ENCODE measurements around the gene MAP3K3.

MAP3K3 gene

DNA sequence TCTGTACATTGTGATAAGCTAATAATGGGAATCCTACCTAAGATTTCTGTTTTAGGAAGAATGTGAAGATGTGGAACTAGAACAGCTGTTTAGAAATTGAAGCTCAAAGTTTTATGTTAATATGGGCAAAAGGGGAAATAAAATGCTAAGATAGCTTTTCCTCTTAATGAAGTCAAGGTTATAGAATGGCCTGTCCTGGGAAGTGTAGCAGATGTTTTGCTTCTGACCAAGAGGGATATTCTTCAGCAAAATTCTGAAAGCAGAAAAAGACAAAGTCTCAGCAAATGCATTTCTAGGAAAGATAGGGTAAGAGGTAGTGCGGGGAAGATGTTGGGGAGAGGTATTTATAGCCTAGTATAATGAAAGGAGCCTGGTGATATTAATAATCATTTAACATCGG, 13.1 kb downstream of the MAP3K3 start:
- H3K9me3 ChIP-seq (ENCODE audit: control insufficient read depth, low read length), result no peaks in the 10 kb centered on the region
- H3K4me1 ChIP-seq (ENCODE audit: control insufficient read depth, insufficient read depth, low read length, poor library complexity, severe bottlenecking), result peaks cover 19% of the 10 kb centered on the region

DNA sequence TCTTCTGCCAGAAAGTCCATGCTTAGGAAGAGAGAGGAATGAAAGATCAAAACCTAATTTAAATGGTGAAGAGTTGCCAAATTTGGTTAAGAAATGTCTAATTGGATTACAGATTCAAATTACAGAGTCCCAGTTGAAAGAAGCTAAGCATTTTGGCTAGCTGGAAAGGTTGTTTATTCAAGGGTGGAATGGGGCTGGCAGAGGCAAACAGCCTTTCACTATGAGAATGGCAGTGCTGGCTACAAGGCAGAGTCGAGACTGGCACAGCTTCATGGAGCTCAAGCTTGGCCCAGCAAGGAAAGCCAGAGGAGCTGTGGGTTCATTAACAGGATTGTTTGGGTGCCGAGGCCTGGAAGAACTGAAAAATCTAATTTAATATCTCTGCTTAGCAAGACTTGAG, 13.6 kb downstream of the MAP3K3 start:
- Histone ChIP-seq H3K36me3 (ENCODE audit: control insufficient read depth, insufficient read depth, low read length) (peaks cover 57% of the 10 kb centered on the region), H3K9me3 (ENCODE audit: control insufficient read depth, low read length) (no peaks in the 10 kb centered on the region), H3K4me3 (ENCODE audit: extremely low read depth, insufficient read depth, low read length, poor library complexity, severe bottlenecking) (no peak overlapping the region), H3K4me1 (ENCODE audit: control insufficient read depth, insufficient read depth, low read length, poor library complexity, severe bottlenecking) (peaks cover 19% of the 10 kb centered on the region), H3K27ac (ENCODE audit: low read depth, low read length, severe bottlenecking) (no peak overlapping the region)
- 90 to 92% methylated on average over 1 of the region's 2 CpGs for WGBS, 2 experiments (ENCODE audit: insufficient coverage in 2 of 2)

More for the DNA sequence above, 13.1 kb downstream of the MAP3K3 start:
- Histone ChIP-seq H3K27ac (ENCODE audit: low read depth, low read length, severe bottlenecking) (no peak overlapping the region), H3K4me3 (ENCODE audit: extremely low read depth, insufficient read depth, low read length, poor library complexity, severe bottlenecking) (no peak overlapping the region), H3K36me3 (ENCODE audit: control insufficient read depth, insufficient read depth, low read length) (peaks cover 54% of the 10 kb centered on the region)
- WGBS, 2 experiments (ENCODE audit: insufficient coverage in 2 of 2), result no CpG with 5 or more reads among the region's 2 CpGs

DNA sequence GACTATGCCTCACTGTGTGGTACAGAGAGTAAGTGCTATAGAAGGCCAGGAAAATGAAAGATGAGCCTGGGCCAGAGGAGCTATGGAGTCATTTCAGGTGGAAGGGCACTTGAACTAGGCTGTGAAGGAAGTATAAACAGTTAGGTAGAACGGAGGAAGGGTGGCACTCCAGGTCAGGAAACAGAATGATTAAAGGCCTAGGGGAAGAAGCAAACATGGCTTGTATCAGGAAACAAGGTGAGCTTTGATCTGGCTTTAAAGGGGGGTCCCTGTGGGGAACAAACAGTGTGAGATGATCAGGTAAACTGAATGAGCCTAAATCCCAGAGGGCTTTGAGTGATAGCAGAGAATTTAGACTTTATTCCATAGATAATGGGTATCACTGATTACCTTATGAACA, 16.9 kb downstream of the MAP3K3 start:
- Histone ChIP-seq H3K4me3 (ENCODE audit: extremely low read depth, insufficient read depth, low read length, poor library complexity, severe bottlenecking) (no peak overlapping the region), H3K27ac (ENCODE audit: low read depth, low read length, severe bottlenecking) (no peak overlapping the region), H3K4me1 (ENCODE audit: control insufficient read depth, insufficient read depth, low read length, poor library complexity, severe bottlenecking) (peaks cover 17% of the 10 kb centered on the region), H3K9me3 (ENCODE audit: control insufficient read depth, low read length) (no peaks in the 10 kb centered on the region), H3K36me3 (ENCODE audit: control insufficient read depth, insufficient read depth, low read length) (peaks cover 61% of the 10 kb centered on the region)
- 67 to 80% methylated on average over 1 of the region's 1 CpG for WGBS, 2 experiments (ENCODE audit: insufficient coverage in 2 of 2)

DNA sequence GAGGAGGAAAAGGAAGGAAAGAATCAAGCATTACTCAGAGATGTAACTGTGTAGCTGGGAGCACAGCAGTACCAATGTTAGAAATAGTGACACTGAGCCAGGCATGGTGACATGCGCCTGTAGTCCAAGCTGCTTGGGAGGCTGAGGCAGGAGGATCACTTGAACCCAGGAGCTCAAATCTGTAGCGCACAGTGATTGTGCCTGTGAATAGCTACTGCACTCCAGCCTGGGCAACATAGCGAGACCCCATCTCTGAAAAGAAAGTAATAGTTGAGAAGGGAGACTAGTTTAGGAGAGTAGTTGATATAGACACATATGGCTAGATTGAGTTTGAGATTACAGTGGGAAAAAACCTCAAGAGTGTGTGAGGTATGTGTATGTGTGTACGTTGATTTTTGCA, 17.8 kb downstream of the MAP3K3 start:
- H3K27ac ChIP-seq (ENCODE audit: low read depth, low read length, severe bottlenecking), result no peak overlapping the region
- WGBS, 2 experiments (ENCODE audit: insufficient coverage in 2 of 2), result 97 to 100% methylated on average over 3 of the region's 4 CpGs

DNA sequence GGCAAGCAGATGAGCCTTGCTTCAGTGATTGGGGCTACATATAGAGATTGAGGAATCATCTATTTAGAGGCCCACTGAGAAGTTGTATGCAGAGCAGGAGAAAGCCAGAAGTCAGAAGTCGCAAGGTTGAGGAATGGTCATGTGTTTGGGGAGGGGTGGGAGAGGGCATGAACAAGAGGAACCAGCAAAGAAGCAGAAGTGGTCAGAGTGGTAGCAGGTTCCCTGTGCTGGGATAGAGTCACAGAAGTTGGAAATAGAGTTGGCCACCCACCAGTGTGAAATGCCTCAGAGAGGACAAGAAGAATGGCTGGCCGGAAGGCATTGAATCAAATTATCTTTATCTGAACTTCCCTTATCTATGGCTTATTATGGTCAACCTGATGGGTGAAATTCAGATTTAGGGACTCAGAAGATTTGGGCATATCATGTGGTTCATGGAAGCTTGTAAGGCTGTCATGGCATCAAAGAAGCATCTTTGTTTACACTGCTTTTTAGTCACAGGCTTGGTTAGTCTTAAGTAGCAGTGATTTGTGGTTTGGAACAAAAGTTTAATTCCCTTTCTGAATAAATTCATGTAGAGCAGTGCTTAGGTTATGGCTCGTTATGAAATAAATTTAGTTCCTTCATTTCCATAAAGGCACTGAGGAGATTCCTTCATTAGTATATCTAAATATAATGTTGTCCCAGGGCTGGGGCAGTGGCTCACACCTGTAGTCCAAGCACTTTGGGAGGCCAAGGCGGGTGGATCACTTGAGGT, 19.7 kb downstream of the MAP3K3 start:
- H3K36me3 ChIP-seq (ENCODE audit: control insufficient read depth, insufficient read depth, low read length), result peaks cover 54% of the 10 kb centered on the region
- H3K27ac ChIP-seq (ENCODE audit: low read depth, low read length, severe bottlenecking), result no peak overlapping the region
- 92 to 100% methylated on average over 2 of the region's 4 CpGs for whole genome bisulfite sequencing, 2 experiments (ENCODE audit: insufficient coverage in 2 of 2)
- H3K4me1 ChIP-seq (ENCODE audit: control insufficient read depth, insufficient read depth, low read length, poor library complexity, severe bottlenecking), result peaks cover 18% of the 10 kb centered on the region
- no peak overlapping the region for H3K4me3 ChIP-seq (ENCODE audit: extremely low read depth, insufficient read depth, low read length, poor library complexity, severe bottlenecking)
- H3K9me3 ChIP-seq (ENCODE audit: control insufficient read depth, low read length), result no peaks in the 10 kb centered on the region

More for the DNA sequence above, 17.8 kb downstream of the MAP3K3 start:
- H3K4me3 ChIP-seq (ENCODE audit: extremely low read depth, insufficient read depth, low read length, poor library complexity, severe bottlenecking), result no peak overlapping the region
- no peaks in the 10 kb centered on the region for H3K9me3 ChIP-seq (ENCODE audit: control insufficient read depth, low read length)
- peaks cover 59% of the 10 kb centered on the region for H3K36me3 ChIP-seq (ENCODE audit: control insufficient read depth, insufficient read depth, low read length)
- H3K4me1 ChIP-seq (ENCODE audit: control insufficient read depth, insufficient read depth, low read length, poor library complexity, severe bottlenecking), result peaks cover 8% of the 10 kb centered on the region

DNA sequence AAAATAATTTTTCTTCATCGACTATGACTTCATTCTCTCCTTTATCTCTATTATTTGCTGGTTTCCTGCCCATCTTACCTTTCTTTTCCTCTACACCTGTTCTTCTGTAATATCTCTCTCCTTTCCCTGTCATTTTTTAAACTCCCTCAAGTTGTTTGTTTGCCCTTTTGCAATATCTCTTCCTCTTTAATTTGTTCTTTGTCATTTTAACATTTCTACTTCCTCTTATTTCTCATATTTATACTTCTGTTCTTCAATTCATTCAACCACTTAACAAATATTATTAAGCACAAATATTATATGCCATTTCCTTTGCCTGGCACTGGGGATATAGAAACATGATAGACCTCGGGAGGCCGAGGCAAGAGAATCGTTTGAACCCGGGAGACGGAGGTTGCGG, 22.6 kb downstream of the MAP3K3 start:
- Histone ChIP-seq H3K36me3 (ENCODE audit: control insufficient read depth, insufficient read depth, low read length) (peaks cover 55% of the 10 kb centered on the region), H3K4me3 (ENCODE audit: extremely low read depth, insufficient read depth, low read length, poor library complexity, severe bottlenecking) (no peak overlapping the region), H3K9me3 (ENCODE audit: control insufficient read depth, low read length) (no peaks in the 10 kb centered on the region), H3K27ac (ENCODE audit: low read depth, low read length, severe bottlenecking) (no peak overlapping the region), H3K4me1 (ENCODE audit: control insufficient read depth, insufficient read depth, low read length, poor library complexity, severe bottlenecking) (peaks cover 15% of the 10 kb centered on the region)
- 90 to 100% methylated on average over 7 of the region's 7 CpGs for WGBS, 2 experiments (ENCODE audit: insufficient coverage in 2 of 2)

DNA sequence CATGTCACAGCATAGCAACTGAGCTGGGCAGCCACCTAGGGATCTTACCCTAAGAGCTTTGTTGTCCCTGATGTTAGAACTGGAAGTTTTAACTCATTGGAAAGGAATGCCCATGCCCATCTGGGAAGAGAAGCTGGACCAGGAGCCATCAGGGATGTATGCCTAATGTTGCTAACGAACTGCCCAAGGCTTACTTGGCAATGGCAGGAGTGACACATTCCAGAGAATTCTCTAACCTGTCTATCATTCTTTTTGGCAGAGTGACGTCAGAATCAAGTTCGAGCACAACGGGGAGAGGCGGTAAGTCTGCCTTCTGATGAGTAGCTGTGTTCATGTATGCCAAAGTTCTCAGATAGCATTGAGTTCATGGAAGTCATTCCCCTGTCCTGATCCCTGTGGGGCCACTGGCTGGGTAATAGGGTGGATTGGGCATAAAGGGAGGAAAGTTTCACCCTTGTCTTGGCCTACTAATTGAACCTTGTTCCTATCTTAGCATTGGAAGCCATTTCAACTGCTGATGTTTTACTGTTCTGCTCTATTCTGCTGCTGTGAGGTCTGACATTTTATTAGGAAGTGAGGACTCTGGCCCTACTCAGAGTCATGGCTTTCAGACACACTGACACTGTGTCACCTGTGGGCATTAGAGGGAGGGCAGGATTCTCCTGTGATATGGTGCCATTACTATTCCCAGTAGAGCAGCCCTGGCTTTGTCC, 23.7 kb downstream of the MAP3K3 start:
- 89 to 97% methylated on average over 5 of the region's 5 CpGs for WGBS, 2 experiments (ENCODE audit: insufficient coverage in 2 of 2)
- Histone ChIP-seq H3K4me1 (ENCODE audit: control insufficient read depth, insufficient read depth, low read length, poor library complexity, severe bottlenecking) (peaks cover 15% of the 10 kb centered on the region), H3K36me3 (ENCODE audit: control insufficient read depth, insufficient read depth, low read length) (peaks cover 51% of the 10 kb centered on the region), H3K27ac (ENCODE audit: low read depth, low read length, severe bottlenecking) (no peak overlapping the region), H3K4me3 (ENCODE audit: extremely low read depth, insufficient read depth, low read length, poor library complexity, severe bottlenecking) (no peak overlapping the region), H3K9me3 (ENCODE audit: control insufficient read depth, low read length) (no peaks in the 10 kb centered on the region)

DNA sequence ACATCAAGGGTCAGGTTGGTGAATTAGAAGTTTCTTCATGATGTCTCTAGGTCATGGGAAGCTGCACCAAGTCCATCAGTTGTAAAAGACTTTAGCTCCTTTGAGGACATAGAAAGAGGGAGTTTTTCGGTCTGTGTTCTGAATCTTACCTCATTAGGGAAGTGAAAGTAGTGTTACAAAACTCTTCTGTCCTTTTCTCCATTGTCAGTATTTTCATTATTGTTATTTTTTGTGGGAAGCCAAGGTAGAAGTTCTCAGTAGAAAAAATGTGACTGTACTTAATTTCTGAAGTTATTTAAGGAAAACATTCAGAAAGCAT, 24.2 kb downstream of the MAP3K3 start:
- Histone ChIP-seq H3K4me1 (ENCODE audit: control insufficient read depth, insufficient read depth, low read length, poor library complexity, severe bottlenecking) (peaks cover 15% of the 10 kb centered on the region), H3K4me3 (ENCODE audit: extremely low read depth, insufficient read depth, low read length, poor library complexity, severe bottlenecking) (no peak overlapping the region), H3K36me3 (ENCODE audit: control insufficient read depth, insufficient read depth, low read length) (peaks cover 51% of the 10 kb centered on the region), H3K9me3 (ENCODE audit: control insufficient read depth, low read length) (no peaks in the 10 kb centered on the region), H3K27ac (ENCODE audit: low read depth, low read length, severe bottlenecking) (no peak overlapping the region)
- WGBS, 2 experiments (ENCODE audit: insufficient coverage in 2 of 2), result no CpG with 5 or more reads among the region's 1 CpG

DNA sequence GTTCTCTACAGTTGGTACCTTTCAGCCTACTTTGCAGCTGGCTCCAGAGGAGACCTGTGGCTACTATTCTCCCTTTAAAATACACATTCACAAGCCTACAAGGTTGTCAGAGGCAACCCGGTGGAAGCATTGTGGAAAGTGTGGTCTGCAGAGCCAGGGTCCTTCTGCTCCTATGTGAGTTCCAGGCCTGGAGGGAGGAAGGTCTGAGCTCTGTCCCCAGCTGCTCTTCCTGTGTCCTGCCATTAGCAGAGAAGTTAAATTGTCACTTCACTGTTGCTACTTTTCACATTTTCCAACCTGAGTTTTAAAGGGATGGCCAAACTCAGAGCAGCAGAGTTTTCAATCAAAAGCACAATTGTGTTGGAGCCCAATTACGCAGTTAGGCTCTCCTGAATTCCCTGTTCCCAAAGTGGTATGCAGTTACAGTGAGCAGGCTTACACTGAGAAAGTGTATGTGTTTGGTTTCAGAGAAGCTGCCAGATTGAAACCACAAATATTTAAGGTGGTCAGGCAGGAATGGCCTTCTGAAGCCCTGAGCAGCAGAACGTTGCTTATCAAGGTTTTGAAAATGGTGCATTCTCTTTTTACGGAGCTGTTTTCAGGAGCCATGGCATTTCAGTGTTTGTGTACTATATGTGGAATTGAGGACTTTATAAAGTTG, 25.0 kb downstream of the MAP3K3 start:
- H3K4me3 ChIP-seq (ENCODE audit: extremely low read depth, insufficient read depth, low read length, poor library complexity, severe bottlenecking), result no peak overlapping the region
- 76 to 79% methylated on average over 3 of the region's 4 CpGs for WGBS, 2 experiments (ENCODE audit: insufficient coverage in 2 of 2)
- no peak overlapping the region for H3K27ac ChIP-seq (ENCODE audit: low read depth, low read length, severe bottlenecking)

DNA sequence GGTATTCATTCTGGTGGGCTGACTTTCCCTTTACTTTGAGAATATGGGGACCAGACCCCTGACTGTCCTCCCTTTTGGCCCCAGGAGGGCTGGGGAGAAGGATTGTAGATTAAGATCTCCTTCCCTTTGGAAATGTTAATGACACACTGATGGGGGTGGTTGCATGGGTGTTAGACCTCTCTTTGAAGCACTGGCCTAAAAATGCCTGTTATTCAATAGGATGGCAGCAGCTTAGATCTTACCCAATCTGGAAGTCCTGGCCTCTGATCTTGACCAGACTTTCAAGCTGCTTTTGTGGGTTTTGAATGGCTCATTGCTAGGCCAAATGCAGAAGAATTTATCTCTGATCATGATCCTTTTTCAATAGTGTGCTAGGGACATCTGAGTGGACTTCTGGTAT, 25.7 kb downstream of the MAP3K3 start:
- H3K27ac ChIP-seq (ENCODE audit: low read depth, low read length, severe bottlenecking), result no peak overlapping the region
- peaks cover 15% of the 10 kb centered on the region for H3K4me1 ChIP-seq (ENCODE audit: control insufficient read depth, insufficient read depth, low read length, poor library complexity, severe bottlenecking)
- H3K9me3 ChIP-seq (ENCODE audit: control insufficient read depth, low read length), result no peaks in the 10 kb centered on the region
- H3K36me3 ChIP-seq (ENCODE audit: control insufficient read depth, insufficient read depth, low read length), result peaks cover 59% of the 10 kb centered on the region
- no peak overlapping the region for H3K4me3 ChIP-seq (ENCODE audit: extremely low read depth, insufficient read depth, low read length, poor library complexity, severe bottlenecking)

More for the DNA sequence above, 25.0 kb downstream of the MAP3K3 start:
- H3K36me3 ChIP-seq (ENCODE audit: control insufficient read depth, insufficient read depth, low read length), result peaks cover 52% of the 10 kb centered on the region
- H3K4me1 ChIP-seq (ENCODE audit: control insufficient read depth, insufficient read depth, low read length, poor library complexity, severe bottlenecking), result peaks cover 15% of the 10 kb centered on the region
- H3K9me3 ChIP-seq (ENCODE audit: control insufficient read depth, low read length), result no peaks in the 10 kb centered on the region

DNA sequence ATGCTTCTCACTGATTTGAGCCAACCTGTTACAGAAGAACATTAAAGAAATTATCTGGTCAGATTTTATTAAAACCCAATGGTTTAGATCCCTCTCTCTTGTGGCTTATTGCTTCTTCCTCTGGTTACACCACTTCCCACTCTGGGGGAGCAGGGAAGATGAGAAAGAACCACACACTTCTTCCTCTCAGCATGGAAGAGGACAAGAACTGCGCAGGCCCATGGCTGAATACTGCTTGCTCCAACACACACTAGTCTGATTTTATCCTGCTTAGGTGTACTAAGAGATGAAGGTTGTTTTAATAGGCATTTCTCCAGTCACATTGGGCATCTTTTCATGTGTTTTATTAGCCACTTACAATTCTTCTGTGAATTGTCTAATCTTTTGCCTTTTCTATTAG, 27.6 kb downstream of the MAP3K3 start:
- whole genome bisulfite sequencing, 2 experiments (ENCODE audit: insufficient coverage in 2 of 2), result no CpG with 5 or more reads among the region's 1 CpG
- Histone ChIP-seq H3K36me3 (ENCODE audit: control insufficient read depth, insufficient read depth, low read length) (peaks cover 67% of the 10 kb centered on the region), H3K9me3 (ENCODE audit: control insufficient read depth, low read length) (no peaks in the 10 kb centered on the region), H3K4me1 (ENCODE audit: control insufficient read depth, insufficient read depth, low read length, poor library complexity, severe bottlenecking) (peaks cover 15% of the 10 kb centered on the region), H3K4me3 (ENCODE audit: extremely low read depth, insufficient read depth, low read length, poor library complexity, severe bottlenecking) (no peak overlapping the region), H3K27ac (ENCODE audit: low read depth, low read length, severe bottlenecking) (no peak overlapping the region)

Measured in mesodermal cell (in vitro differentiated cells).